Loucy (cell line): ENCODE results near the gene SLX4.

ENCODE experiments used
- H2AFZ ChIP-seq: fragments of 200-600 bp; sonication (generic); 2 replicates; pipeline ENCODE4 v1.6.0; 2016; ENCODE audit warnings: antibody characterized with exemption, mild to moderate bottlenecking, low read length, moderate library complexity
- H3F3A ChIP-seq: fragments of 200-600 bp; 2 replicates; pipeline ENCODE4 v1.6.0; 2016; ENCODE audit warnings: antibody characterized with exemption, low read depth, mild to moderate bottlenecking
- H3K27me3 ChIP-seq: fragments of 200-600 bp; sonication (generic); 2 replicates; pipeline ENCODE4 v1.6.1; 2014; ENCODE audit warnings: low read length, mild to moderate bottlenecking; ENCODE audit not compliant: insufficient read depth, poor library complexity, severe bottlenecking
- H3K36me3 ChIP-seq: fragments of 200-600 bp; sonication (generic); 2 replicates; pipeline ENCODE4 v1.6.1; 2016; ENCODE audit warnings: low read length; ENCODE audit not compliant: insufficient read depth
- H3K4me1 ChIP-seq: fragments of 200-600 bp; sonication (generic); 2 replicates; pipeline ENCODE4 v1.5.1; 2014; ENCODE audit warnings: low read length, mild to moderate bottlenecking; ENCODE audit not compliant: insufficient read depth, poor library complexity, severe bottlenecking
- H3K4me2 ChIP-seq: fragments of 200-600 bp; sonication (generic); 2 replicates; pipeline ENCODE4 v1.6.0; 2014; ENCODE audit warnings: antibody characterized with exemption, low read length, low read depth, mild to moderate bottlenecking; ENCODE audit not compliant: poor library complexity, severe bottlenecking
- H3K4me3 ChIP-seq: fragments of 200-600 bp; sonication (generic); 2 replicates; pipeline ENCODE4 v1.5.1; 2014; ENCODE audit warnings: low read length, mild to moderate bottlenecking, mixed read lengths; ENCODE audit not compliant: poor library complexity, severe bottlenecking
- H3K79me2 ChIP-seq: fragments of 200-600 bp; sonication (generic); 2 replicates; pipeline ENCODE4 v1.6.1; 2014; ENCODE audit warnings: low read length; ENCODE audit not compliant: insufficient read depth
- H3K9ac ChIP-seq: fragments of 200-600 bp; sonication (generic); 2 replicates; pipeline ENCODE4 v1.6.0; 2014; ENCODE audit warnings: mild to moderate bottlenecking, low read depth, low read length, moderate library complexity; ENCODE audit not compliant: poor library complexity, severe bottlenecking
- H3K9me2 ChIP-seq: fragments of 200-600 bp; sonication (generic); replicated peaks from 2 replicates; pipeline ENCODE4 v1.6.1; 2016; ENCODE audit warnings: low read depth, low read length, mixed read lengths
- H3K9me3 ChIP-seq: fragments of 200-600 bp; sonication (generic); 2 replicates; pipeline ENCODE4 v1.6.1; 2014; ENCODE audit warnings: mild to moderate bottlenecking, antibody characterized with exemption, low read length, low read depth; ENCODE audit not compliant: insufficient read depth
- H4K20me1 ChIP-seq: fragments of 200-600 bp; sonication (generic); 2 replicates; pipeline ENCODE4 v1.6.0; 2014; ENCODE audit warnings: antibody characterized with exemption, low read length, mild to moderate bottlenecking; ENCODE audit not compliant: insufficient read depth, poor library complexity, severe bottlenecking
- EZH2phosphoT487 ChIP-seq: fragments of 200-600 bp; IDR thresholded peaks from 2 replicates; pipeline ENCODE4 v1.6.1; 2018; ENCODE audit warnings: antibody characterized with exemption, mild to moderate bottlenecking, moderate library complexity, borderline replicate concordance
- TF ChIP-seq, protein P1 (sequence below): fragments of 200-600 bp; sonication (generic); conservative IDR thresholded peaks from 2 replicates; pipeline ENCODE4 v1.5.1; 2014; ENCODE audit warnings: mild to moderate bottlenecking, antibody characterized with exemption, low read length

Gene SLX4

DNA sequence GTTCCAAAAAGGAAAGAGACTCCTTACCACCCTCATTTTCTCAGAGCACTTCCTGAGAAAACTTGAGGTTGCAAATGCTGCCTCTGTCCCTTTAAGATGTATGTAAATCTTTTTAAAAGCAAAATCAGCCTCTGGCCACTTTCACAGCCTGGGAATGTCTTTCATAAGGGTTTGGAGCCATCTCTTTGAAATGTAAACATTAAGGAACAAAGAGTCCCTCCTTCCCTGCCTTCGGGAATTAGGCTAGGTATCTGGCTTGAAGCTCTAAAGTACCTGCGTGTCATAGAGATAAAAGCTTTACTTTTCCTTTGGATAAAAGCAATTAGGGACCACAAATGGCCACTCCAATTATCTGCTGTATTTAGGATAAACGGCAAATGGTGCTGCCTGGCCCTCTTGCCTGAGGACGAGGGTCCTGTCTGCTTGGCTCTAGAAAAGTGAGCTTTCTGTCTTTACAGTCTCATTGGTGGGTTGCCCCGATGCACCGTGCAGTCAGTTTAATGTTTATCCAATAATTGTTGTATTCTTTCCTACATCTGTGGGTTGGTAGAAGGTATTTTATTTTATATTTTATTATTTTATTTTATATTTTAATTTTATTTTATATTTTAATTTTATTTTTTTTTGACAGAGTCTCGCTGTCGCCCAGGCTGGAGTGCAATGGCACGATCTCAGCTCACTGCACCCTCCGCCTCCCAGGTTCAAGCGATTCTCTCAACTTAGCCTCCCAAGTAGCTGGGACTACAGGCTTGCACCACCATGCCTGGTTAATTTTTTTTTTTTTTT is 58.1 kb downstream of the SLX4 start:
- no peaks in the 10 kb centered on the region for H3K27me3 ChIP-seq
- no peak for TF ChIP-seq EZH2phosphoT487
- TF ChIP-seq, protein P1, sequence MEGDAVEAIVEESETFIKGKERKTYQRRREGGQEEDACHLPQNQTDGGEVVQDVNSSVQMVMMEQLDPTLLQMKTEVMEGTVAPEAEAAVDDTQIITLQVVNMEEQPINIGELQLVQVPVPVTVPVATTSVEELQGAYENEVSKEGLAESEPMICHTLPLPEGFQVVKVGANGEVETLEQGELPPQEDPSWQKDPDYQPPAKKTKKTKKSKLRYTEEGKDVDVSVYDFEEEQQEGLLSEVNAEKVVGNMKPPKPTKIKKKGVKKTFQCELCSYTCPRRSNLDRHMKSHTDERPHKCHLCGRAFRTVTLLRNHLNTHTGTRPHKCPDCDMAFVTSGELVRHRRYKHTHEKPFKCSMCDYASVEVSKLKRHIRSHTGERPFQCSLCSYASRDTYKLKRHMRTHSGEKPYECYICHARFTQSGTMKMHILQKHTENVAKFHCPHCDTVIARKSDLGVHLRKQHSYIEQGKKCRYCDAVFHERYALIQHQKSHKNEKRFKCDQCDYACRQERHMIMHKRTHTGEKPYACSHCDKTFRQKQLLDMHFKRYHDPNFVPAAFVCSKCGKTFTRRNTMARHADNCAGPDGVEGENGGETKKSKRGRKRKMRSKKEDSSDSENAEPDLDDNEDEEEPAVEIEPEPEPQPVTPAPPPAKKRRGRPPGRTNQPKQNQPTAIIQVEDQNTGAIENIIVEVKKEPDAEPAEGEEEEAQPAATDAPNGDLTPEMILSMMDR: no peak
- H3K9ac ChIP-seq: no peak overlapping the region
- H3K79me2 ChIP-seq: no peaks in the 10 kb centered on the region
- no peaks in the 10 kb centered on the region for H3K9me2 ChIP-seq
- no peak overlapping the region for H3K4me2 ChIP-seq
- H2AFZ ChIP-seq: no peak overlapping the region
- no peak overlapping the region for H3K4me3 ChIP-seq
- peaks cover 43% of the 10 kb centered on the region; the same call in 1 of the 2 replicates for H3K36me3 ChIP-seq
- no peaks in the 10 kb centered on the region for H3K4me1 ChIP-seq
- H4K20me1 ChIP-seq: no peaks in the 10 kb centered on the region
- no peaks in the 10 kb centered on the region for H3F3A ChIP-seq
- no peaks in the 10 kb centered on the region for H3K9me3 ChIP-seq

DNA sequence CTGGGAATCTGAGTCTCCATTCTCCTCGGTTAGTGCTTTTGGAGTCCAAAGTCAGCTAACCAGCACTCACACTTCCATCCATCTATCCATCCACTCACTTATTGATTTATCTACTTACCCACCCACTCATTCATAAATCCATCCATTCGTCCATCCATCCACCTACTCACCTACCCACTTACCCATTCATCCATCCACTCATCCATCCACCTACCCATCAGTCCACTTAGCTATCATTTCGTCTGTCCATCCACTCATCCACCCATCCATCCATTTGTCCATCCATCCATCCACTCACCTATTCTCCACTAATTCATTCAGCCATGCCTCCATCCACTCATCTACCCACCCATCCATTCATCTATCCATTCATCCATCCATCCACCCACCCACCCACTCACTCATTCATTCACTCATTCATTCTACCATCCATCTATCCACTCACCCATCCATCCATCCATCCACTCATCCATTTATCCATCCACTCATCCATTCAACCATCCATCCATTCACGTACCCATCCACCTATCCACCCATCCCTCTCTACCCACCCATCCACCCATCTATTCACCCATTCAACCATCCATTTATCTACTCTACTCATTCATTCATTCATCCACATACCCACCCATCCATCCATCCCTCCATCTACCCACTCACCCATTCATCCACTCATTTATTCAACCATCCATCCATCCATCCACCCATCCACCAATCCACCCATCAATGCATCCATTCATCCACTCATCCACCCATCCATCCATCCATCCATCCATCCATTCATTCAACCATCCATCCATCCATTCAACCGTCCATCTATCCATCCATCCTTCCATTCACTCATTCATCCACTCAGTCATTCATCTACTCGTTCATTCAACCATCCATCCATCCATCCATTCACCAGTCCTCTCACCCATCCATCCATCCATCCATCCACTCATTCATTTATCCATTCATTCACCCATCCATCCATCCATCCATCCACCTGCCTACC is 60.3 kb downstream of the SLX4 start:
- H3K4me2 ChIP-seq: no peak overlapping the region
- H3K4me3 ChIP-seq: no peak overlapping the region
- TF ChIP-seq, protein P1: no peak
- no peak for TF ChIP-seq EZH2phosphoT487
- no peaks in the 10 kb centered on the region for H3K27me3 ChIP-seq
- H3F3A ChIP-seq: no peaks in the 10 kb centered on the region
- H3K79me2 ChIP-seq: no peaks in the 10 kb centered on the region
- no peaks in the 10 kb centered on the region for H3K9me3 ChIP-seq
- H3K9me2 ChIP-seq: no peaks in the 10 kb centered on the region
- peaks cover 36% of the 10 kb centered on the region; the same call in 1 of the 2 replicates for H3K36me3 ChIP-seq
- H2AFZ ChIP-seq: no peak overlapping the region
- H4K20me1 ChIP-seq: no peaks in the 10 kb centered on the region
- H3K9ac ChIP-seq: no peak overlapping the region
- H3K4me1 ChIP-seq: no peaks in the 10 kb centered on the region

DNA sequence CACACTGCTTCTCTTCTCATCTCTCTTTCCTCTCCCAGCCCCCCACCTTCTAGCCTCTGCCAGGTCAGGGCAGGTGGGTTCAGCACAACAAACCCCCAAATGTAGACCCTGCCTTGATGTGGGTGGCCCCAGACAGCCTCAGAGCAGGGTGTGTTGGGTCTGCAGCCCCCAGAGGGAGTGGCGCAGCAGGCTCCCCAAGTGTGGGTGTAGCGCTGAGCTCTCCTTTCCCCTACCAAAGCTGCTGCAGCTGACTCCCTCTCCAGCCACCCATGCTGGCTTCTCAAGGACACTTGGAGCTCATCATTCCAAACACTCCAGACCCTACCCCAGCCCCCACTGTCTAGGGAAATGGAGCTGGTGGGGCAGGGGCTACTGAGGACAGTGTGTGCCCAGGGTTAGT is 61.5 kb downstream of the SLX4 start:
- H3K27me3 ChIP-seq: no peaks in the 10 kb centered on the region
- H3K4me3 ChIP-seq: no peak overlapping the region
- H3K9me3 ChIP-seq: no peaks in the 10 kb centered on the region
- H3K79me2 ChIP-seq: no peaks in the 10 kb centered on the region
- peaks cover 36% of the 10 kb centered on the region; the same call in 1 of the 2 replicates for H3K36me3 ChIP-seq
- H3K9ac ChIP-seq: no peak overlapping the region
- H3K4me2 ChIP-seq: no peak overlapping the region
- no peaks in the 10 kb centered on the region for H3K9me2 ChIP-seq
- H4K20me1 ChIP-seq: no peaks in the 10 kb centered on the region
- H3F3A ChIP-seq: no peaks in the 10 kb centered on the region
- no peaks in the 10 kb centered on the region for H3K4me1 ChIP-seq
- H2AFZ ChIP-seq: no peak overlapping the region
- no peak for TF ChIP-seq EZH2phosphoT487
- TF ChIP-seq, protein P1: no peak
